Trophoblast cell (in vitro differentiated cells and primary cell): ENCODE results near the gene MYO1D.

Experiments
- DNase-seq, 2 donors: peaks; one replicate each; pipeline ENCODE4 v3.0.0-alpha.2; 2016
- H2AFZ ChIP-seq: 2 replicates; pipeline ENCODE4 v1.6.1; 2013; ENCODE audit warnings: low read length, moderate library complexity, mild to moderate bottlenecking; ENCODE audit not compliant: insufficient read depth, poor library complexity
- H2AK5ac ChIP-seq: 2 replicates; pipeline ENCODE4 v1.6.1; 2013; ENCODE audit warnings: mild to moderate bottlenecking, low read length
- H2BK120ac ChIP-seq: 2 replicates; pipeline ENCODE4 v1.6.1; 2013; ENCODE audit warnings: low read length, mild to moderate bottlenecking, moderate library complexity; ENCODE audit not compliant: insufficient read depth, poor library complexity
- H2BK12ac ChIP-seq: 2 replicates; pipeline ENCODE4 v1.6.1; 2013; ENCODE audit warnings: mild to moderate bottlenecking, low read length, moderate library complexity
- H2BK5ac ChIP-seq: 2 replicates; pipeline ENCODE4 v1.6.1; 2013; ENCODE audit warnings: low read length, low read depth, moderate library complexity, mild to moderate bottlenecking; ENCODE audit not compliant: poor library complexity
- H3K14ac ChIP-seq: 2 replicates; pipeline ENCODE4 v1.6.1; 2013; ENCODE audit warnings: mild to moderate bottlenecking, low read length
- H3K18ac ChIP-seq: 2 replicates; pipeline ENCODE4 v1.6.1; 2013; ENCODE audit warnings: mild to moderate bottlenecking, low read length
- H3K23ac ChIP-seq: 2 replicates; pipeline ENCODE4 v1.6.1; 2013; ENCODE audit warnings: low read length
- H3K27ac ChIP-seq: 2 replicates; pipeline ENCODE4 v1.5.1; 2013; ENCODE audit warnings: low read depth, mild to moderate bottlenecking, inconsistent platforms, low read length, moderate library complexity
- H3K27me3 ChIP-seq: 2 replicates; pipeline ENCODE4 v1.6.1; 2013; ENCODE audit warnings: inconsistent platforms, mild to moderate bottlenecking, low read length, moderate library complexity; ENCODE audit not compliant: insufficient read depth
- H3K36me3 ChIP-seq, 2 experiments: 1 replicate in 1 of 2; 2 replicates in 1 of 2; pipeline ENCODE4 v1.6.1; 2013; ENCODE audit warnings: low read length in 2 of 2, mild to moderate bottlenecking in 2 of 2, moderate library complexity in 1 of 2; ENCODE audit not compliant: insufficient read depth in 2 of 2, control insufficient read depth in 1 of 2
- H3K4ac ChIP-seq: 2 replicates; pipeline ENCODE4 v1.6.1; 2013; ENCODE audit warnings: low read depth, mild to moderate bottlenecking, low read length, moderate library complexity
- H3K4me1 ChIP-seq, 2 experiments: 1 replicate in 1 of 2; 2 replicates in 1 of 2; pipeline ENCODE4 v1.6.1; 2013; ENCODE audit warnings: low read length in 2 of 2, mild to moderate bottlenecking in 2 of 2, moderate library complexity in 1 of 2; ENCODE audit not compliant: insufficient read depth in 2 of 2, control insufficient read depth in 1 of 2
- H3K4me2 ChIP-seq: 2 replicates; pipeline ENCODE4 v1.6.1; 2013; ENCODE audit warnings: inconsistent platforms, mild to moderate bottlenecking, low read length, moderate library complexity
- H3K4me3 ChIP-seq: 2 replicates; pipeline ENCODE4 v1.5.1; 2013; ENCODE audit warnings: mild to moderate bottlenecking, low read depth, low read length, inconsistent platforms
- H3K79me1 ChIP-seq: one replicate; pipeline ENCODE4 v1.6.1; 2013; ENCODE audit warnings: low read length
- H3K79me2 ChIP-seq: 2 replicates; pipeline ENCODE4 v1.6.1; 2013; ENCODE audit warnings: low read length, mild to moderate bottlenecking; ENCODE audit not compliant: control insufficient read depth, insufficient read depth, poor library complexity
- H3K9ac ChIP-seq: 2 replicates; pipeline ENCODE4 v1.6.1; 2013; ENCODE audit warnings: mild to moderate bottlenecking, low read length
- H3K9me3 ChIP-seq: 2 replicates; pipeline ENCODE4 v1.6.1; 2013; ENCODE audit warnings: low read depth, mild to moderate bottlenecking, control low read depth, inconsistent platforms, low read length; ENCODE audit not compliant: insufficient read depth
- H4K12ac ChIP-seq: 2 replicates; pipeline ENCODE4 v1.6.1; 2013; ENCODE audit warnings: low read depth, mild to moderate bottlenecking, low read length, moderate library complexity
- H4K8ac ChIP-seq: 2 replicates; pipeline ENCODE4 v1.6.1; 2013; ENCODE audit warnings: low read depth, mild to moderate bottlenecking, low read length, moderate library complexity
- H4K91ac ChIP-seq: one replicate; pipeline ENCODE4 v1.6.1; 2013; ENCODE audit warnings: low read depth, mild to moderate bottlenecking, low read length, moderate library complexity
- WGBS: extraction: QIAGEN DNeasy Blood & Tissue Kit; methylation state at CpG from one replicate; pipeline ENCODE4 v1.1.7; 2013; ENCODE audit warnings: missing lambda C conversion rate; ENCODE audit not compliant: insufficient read length, insufficient coverage; ENCODE audit errors: extremely low coverage; 5-methylcytosine and 5-hydroxymethylcytosine counted together

MYO1D gene

GRCh38 chr17:32772453-32773025 is 104.4 kb downstream of the MYO1D start:
- Histone ChIP-seq H3K23ac (no peak overlapping the region), H2BK120ac (no peak overlapping the region), H3K27ac (no peak overlapping the region), H2AFZ (no peak overlapping the region), H4K8ac (no peak overlapping the region), H3K9me3 (no peaks in the 10 kb centered on the region), H3K79me1 (no peaks in the 10 kb centered on the region), H3K18ac (no peak overlapping the region), H2AK5ac (no peak overlapping the region), H4K12ac (no peak overlapping the region), H2BK12ac (no peak overlapping the region), H3K36me3 (no peaks in the 10 kb centered on the region), H3K14ac (no peak overlapping the region), H3K79me2 (no peaks in the 10 kb centered on the region), H2BK5ac (no peak overlapping the region), H3K9ac (no peak overlapping the region), H3K27me3 (no peaks in the 10 kb centered on the region), H4K91ac (no peak overlapping the region), H3K4me2 (no peak overlapping the region), H3K4me1 (peaks cover 0 to 3% of the 10 kb centered on the region in 2 experiments), H3K4me3 (peak overlapping the region; percentile 51), H3K4ac (no peak overlapping the region)
- no CpG with 5 or more reads among the region's 9 CpGs for WGBS
- DNase-seq = no peak

DNA sequence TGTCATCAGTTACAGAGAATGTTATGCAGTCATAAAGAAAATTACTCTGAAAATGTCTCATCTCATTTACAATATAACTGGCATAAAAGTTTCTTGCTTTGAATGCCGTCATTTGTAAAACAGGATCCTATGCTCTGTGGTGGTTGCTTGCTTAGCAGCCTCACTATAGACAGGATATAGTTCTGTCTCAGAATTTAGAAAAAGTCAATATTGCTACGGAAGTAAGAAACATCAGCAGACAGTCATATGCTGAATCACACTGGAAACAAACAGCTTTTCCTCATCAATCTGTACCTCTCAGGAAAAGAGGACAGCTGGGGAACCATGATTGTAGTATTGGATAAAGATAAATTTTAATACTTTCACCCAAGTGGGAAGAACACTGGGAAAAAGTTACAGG is 105.5 kb downstream of the MYO1D start:
- no peak overlapping the region for H2AFZ ChIP-seq
- no peak overlapping the region for H3K4me3 ChIP-seq
- no peaks in the 10 kb centered on the region for H3K36me3 ChIP-seq
- H4K12ac ChIP-seq = no peak overlapping the region
- H3K27ac ChIP-seq = no peak overlapping the region
- H2AK5ac ChIP-seq = no peak overlapping the region
- no CpG with 5 or more reads among the region's 2 CpGs for WGBS
- no peak overlapping the region for H3K23ac ChIP-seq
- peaks cover 0 to 3% of the 10 kb centered on the region in 2 experiments for H3K4me1 ChIP-seq
- no peak overlapping the region for H2BK5ac ChIP-seq
- no peak overlapping the region for H4K91ac ChIP-seq
- no peak overlapping the region for H3K14ac ChIP-seq
- H3K79me2 ChIP-seq = no peaks in the 10 kb centered on the region
- no peak overlapping the region for H4K8ac ChIP-seq
- no peak overlapping the region for H3K18ac ChIP-seq
- H3K27me3 ChIP-seq = no peaks in the 10 kb centered on the region
- H2BK12ac ChIP-seq = no peak overlapping the region
- no peak overlapping the region for H3K4ac ChIP-seq
- no peak for DNase-seq
- H3K9me3 ChIP-seq = no peaks in the 10 kb centered on the region
- no peak overlapping the region for H3K9ac ChIP-seq
- H3K4me2 ChIP-seq = no peak overlapping the region
- H3K79me1 ChIP-seq = no peaks in the 10 kb centered on the region
- H2BK120ac ChIP-seq = no peak overlapping the region

DNA sequence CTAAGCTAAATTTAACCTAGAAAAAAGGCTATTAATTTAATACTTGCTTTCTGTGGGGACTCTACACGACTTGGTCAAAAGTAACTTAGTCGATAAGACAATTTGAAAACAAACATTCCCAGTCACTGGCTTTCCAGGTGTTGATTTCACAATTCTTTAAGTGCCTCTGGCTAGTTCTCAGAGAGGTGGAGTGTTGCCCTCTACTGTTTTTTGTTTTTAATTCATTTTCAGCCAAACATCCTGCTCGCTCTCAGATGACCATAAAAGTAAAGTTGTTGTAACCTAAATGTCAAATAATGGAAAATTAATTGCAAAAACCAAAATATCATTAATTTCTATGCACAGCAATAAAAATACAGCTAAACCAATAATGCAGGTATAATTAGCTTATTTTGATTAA is 107.1 kb downstream of the MYO1D start:
- Histone ChIP-seq H3K27me3 (no peaks in the 10 kb centered on the region), H3K9me3 (no peaks in the 10 kb centered on the region), H3K4me3 (no peak overlapping the region), H3K27ac (no peak overlapping the region), H3K4ac (no peak overlapping the region), H3K9ac (no peak overlapping the region), H2BK12ac (no peak overlapping the region), H4K8ac (no peak overlapping the region), H3K79me2 (no peaks in the 10 kb centered on the region), H3K23ac (no peak overlapping the region), H3K79me1 (no peaks in the 10 kb centered on the region), H2AFZ (no peak overlapping the region), H2AK5ac (no peak overlapping the region), H2BK5ac (no peak overlapping the region), H3K4me2 (no peak overlapping the region), H3K14ac (no peak overlapping the region), H3K36me3 (no peaks in the 10 kb centered on the region), H4K91ac (no peak overlapping the region), H3K4me1 (peaks cover 0 to 3% of the 10 kb centered on the region in 2 experiments), H4K12ac (no peak overlapping the region), H3K18ac (no peak overlapping the region), H2BK120ac (no peak overlapping the region)
- no CpG with 5 or more reads among the region's 3 CpGs for WGBS
- DNase-seq = peak; percentile 27 to 75

DNA sequence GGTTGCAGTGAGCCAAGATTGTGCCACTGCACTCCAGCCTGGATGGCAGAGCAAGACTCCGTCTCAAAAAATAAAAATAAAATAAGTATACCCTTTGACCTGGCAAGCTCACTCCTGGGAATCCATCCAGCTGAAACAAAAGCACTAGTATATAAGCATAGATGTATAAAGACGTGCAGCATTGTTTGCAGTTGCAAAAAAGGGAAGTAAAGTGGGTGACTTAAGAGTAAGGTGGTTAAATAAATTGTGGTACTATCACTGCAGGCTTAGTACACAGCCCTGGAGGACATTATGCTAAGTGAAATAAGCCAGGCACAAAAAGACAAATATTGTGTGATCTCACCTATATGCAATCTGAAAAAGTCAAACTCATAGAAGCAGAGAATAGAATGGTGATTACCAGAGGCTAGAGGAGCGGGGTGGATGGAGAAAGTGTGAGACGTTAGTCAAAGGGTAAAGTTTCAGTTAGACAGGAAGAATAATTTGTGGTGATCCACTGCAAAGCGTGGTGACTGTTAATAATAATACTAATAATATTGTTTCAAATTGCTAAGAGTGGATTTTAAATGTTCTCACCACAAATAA is 113.0 kb downstream of the MYO1D start:
- Histone ChIP-seq H2AK5ac (no peak overlapping the region), H3K23ac (no peak overlapping the region), H3K14ac (no peak overlapping the region), H3K4me2 (no peak overlapping the region), H3K27ac (no peak overlapping the region), H4K91ac (no peak overlapping the region), H2BK120ac (no peak overlapping the region), H3K79me1 (no peaks in the 10 kb centered on the region), H3K79me2 (no peaks in the 10 kb centered on the region), H3K18ac (no peak overlapping the region), H2BK12ac (no peak overlapping the region), H3K4ac (no peak overlapping the region), H4K8ac (no peak overlapping the region), H3K36me3 (no peaks in the 10 kb centered on the region), H2AFZ (no peak overlapping the region), H3K4me1 (no peaks in the 10 kb centered on the region), H2BK5ac (no peak overlapping the region), H3K4me3 (no peak overlapping the region), H3K9ac (no peak overlapping the region), H3K9me3 (no peaks in the 10 kb centered on the region), H3K27me3 (no peaks in the 10 kb centered on the region), H4K12ac (no peak overlapping the region)
- DNase-seq = no peak
- WGBS = 100% methylated on average over 2 of the region's 5 CpGs
